SIG-M5 treated with dmso at 0.1 percent for 504 hours (cell line): ENCODE data around the gene CDC45.
"Not testable (repeated sequence)": the region's sequence is repeated elsewhere in the genome, so short reads cannot be mapped to it uniquely, and the experiment has no call there.

Source experiments
- DNase-seq: peaks from one replicate; lab custom pipeline; 2025; ENCODE audit not compliant: unreplicated experiment; lab: John Stamatoyannopoulos, UW

CDC45 gene, protein sequence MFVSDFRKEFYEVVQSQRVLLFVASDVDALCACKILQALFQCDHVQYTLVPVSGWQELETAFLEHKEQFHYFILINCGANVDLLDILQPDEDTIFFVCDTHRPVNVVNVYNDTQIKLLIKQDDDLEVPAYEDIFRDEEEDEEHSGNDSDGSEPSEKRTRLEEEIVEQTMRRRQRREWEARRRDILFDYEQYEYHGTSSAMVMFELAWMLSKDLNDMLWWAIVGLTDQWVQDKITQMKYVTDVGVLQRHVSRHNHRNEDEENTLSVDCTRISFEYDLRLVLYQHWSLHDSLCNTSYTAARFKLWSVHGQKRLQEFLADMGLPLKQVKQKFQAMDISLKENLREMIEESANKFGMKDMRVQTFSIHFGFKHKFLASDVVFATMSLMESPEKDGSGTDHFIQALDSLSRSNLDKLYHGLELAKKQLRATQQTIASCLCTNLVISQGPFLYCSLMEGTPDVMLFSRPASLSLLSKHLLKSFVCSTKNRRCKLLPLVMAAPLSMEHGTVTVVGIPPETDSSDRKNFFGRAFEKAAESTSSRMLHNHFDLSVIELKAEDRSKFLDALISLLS

DNA sequence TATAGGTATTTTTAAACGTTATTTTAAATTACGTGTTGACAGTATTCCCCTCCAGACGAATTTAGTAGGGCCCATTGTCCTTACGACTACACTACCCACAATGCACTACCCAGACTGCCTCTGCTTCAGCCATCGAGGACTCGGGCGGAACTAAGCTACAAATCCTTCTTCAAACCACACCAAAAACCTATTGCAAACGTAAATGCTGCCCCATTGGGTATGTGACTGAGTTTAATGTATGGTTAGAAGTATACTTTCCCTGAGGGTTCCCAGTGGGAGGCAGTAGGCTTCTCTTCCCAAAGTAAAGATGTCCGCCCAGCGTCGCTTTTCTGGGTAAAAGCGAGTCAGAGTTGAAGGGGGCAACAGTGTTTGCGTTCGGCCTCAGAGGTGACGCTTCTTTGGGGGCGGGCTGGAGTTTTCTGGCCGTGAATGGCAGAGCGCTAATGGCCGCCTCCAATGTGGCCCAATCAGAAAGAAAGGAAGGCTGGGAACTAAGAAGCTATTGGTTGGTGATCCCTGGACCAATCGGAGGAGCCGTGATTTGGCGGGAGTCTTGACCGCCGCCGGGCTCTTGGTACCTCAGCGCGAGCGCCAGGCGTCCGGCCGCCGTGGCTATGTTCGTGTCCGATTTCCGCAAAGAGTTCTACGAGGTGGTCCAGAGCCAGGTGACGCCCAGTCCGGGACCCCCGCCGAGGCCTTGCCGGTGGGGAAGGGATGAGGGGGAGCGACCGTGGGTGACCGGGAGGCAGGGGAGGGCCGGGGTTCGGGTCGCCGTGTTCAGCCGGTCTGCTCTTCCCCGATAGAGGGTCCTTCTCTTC lies at the start of gene CDC45:
Gene CDC45, plus strand, starts transcription at position 566 of the 818 bp plus-strand sequence. Its CDS starts 49 bp downstream, at position 615.
- DNase-seq = peak; percentile 99

DNA sequence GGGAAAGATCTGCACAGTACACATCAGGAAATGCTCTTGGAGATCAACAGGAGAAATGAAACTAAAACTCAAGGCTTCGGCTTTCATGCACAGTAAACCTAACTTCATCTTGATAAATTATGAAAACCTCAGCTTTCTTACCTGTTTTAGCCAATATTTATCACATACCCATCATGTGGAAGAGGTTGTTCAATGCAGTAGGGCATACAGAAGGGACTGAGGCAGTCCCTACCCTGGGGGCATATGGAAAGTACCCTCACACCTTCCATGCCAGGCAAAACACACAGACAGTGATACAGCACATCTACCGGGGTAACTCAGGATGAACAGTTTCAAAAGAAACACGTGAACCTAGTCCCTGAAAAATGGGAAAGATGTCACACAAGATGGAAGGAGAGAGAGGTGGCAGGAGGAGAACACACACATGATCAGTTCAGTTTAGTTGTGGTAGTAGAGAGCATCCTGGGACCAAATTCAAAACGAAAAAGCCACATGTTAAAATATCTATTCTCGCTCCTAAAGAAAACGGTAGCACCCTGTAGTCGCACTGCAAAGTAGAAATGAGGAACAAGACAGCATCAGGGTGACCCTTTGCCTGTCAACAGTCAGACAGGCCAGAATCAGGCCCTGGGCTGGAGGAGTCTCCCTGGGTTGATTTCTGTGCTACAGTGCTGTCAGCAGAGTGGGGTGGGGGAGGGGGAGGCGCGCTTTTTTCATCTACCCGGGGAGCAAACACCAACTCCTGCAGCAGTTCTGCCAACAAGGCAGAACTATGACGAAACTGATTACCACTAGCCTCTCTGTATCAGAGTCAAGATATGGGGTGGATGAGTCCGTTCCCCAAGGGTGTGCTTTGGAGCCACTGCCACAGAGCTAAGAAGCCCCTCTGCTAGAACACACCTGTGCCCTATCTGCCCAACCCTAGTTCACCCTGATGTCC lies 49.5 kb upstream of the CDC45 start:
- peak; percentile 84 for DNase-seq

DNA sequence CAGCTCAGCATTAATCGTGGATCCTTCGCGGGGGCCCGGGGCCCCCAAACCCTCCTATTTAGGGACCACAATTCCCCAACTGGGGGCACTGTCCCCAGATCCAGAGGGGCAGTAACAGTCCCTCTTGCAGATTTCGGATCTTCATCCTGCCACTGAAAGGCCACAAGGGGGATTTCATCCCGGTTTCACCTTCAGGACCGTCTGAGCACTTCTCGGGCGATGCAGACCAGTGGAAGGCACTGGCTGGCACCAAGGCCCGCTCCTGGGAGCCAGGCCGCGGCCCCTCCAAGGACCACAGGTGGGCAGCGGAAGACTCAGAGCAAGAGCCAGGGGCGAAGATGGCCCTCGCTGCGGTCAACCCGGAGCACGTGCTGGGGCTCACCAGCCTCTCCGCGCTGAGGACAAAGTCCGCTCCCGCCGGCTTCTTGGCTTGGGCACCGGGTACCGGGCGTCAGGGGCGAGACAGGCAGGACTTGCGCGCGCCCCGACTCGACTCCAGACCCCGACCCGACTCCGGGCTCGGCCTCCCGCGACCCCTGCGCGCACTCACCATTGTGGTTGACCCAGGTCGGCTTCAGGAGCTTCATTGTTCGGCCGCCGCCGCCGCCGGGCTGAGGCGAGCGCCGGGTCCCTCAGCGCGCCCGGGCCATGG lies 48.7 kb upstream of the CDC45 start:
- no peak for DNase-seq

DNA sequence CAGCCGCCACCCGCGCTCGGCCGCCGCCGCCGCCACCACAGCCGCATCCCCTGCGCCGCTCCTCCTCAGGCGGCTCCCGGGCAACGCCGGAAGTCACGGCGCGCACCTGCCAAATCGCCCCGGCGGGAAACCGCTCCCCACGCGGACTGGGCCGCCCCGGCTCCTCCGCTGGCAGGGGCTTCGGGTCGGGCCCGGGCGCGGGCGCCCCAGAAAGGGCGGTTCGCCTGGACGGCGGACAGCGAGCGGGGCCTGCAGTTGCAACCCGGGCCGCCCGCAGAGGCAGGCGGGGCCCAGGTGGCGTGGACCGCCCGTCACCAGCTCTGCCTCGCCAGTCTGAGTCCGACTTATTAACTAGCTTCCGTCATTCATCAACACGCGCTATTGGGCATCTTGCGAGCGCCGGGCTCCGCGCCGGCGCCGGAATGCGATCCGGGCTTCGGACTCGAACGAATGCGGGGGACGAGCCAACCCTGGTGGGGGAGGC lies 48.0 kb upstream of the CDC45 start, which contains the start of gene HIRA:
Gene HIRA, minus strand, starts transcription at position 85 of the 484 bp plus-strand sequence. CDS start 257 bp downstream, outside the sequence.
- DNase-seq = peak; percentile 66

DNA sequence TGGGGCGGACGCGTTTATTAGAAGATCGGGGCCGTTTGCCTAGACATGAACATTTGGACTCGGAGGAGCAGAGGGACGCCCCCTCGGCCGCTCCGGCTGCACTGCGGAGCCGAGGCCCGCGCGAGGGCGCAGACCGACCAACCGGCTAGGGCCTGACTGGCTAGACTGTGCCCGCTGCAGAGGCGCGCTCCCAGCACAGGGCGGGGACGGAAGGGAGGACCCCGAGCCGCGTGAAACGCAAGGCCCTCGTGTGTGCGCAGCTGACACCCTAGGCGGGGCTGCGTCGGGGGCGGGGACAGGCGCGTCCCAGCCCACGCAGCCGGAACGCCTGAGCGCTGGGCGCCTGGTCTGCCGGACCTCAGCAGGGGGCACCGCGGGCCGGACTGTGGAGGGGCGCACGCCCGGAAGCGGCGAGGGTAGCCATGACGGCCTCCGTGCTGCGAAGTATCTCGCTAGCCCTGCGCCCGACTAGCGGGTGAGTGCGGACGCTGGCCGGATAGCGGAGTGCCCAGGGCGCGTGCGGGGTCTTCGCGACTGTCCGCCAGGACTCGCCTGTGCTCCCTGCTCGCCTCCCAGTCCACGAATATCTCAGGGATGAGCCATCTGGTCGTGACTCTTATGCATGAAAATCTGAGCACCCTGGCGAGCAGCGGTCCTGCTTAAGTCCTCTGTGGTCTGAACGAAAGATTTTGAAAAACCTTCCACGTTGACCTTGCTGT lies 47.4 kb upstream of the CDC45 start, which contains the start of gene MRPL40:
Gene MRPL40, plus strand, starts transcription at position 413 of the 719 bp plus-strand sequence. Its CDS starts 10 bp downstream, at position 423.
- DNase-seq = peak; percentile 85

DNA sequence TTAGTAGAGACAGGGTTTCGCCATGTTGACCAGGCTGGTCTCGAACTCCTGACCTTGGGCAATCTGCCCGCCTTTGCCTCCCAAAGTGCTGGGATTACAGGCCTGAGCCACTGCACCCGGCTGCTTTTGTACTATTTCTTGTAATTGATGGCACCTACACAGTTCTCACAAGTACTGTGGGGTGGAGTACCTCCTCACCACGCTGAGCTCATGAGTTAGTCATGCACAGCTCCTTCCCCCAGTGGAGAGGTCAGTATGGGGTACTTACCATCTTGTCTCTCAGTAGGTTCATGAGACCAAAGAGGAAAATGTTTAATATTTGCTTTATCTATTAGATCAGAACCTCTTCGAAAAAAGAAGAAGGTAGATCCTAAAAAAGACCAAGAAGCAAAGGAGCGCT lies 45.3 kb upstream of the CDC45 start:
- no peak for DNase-seq

DNA sequence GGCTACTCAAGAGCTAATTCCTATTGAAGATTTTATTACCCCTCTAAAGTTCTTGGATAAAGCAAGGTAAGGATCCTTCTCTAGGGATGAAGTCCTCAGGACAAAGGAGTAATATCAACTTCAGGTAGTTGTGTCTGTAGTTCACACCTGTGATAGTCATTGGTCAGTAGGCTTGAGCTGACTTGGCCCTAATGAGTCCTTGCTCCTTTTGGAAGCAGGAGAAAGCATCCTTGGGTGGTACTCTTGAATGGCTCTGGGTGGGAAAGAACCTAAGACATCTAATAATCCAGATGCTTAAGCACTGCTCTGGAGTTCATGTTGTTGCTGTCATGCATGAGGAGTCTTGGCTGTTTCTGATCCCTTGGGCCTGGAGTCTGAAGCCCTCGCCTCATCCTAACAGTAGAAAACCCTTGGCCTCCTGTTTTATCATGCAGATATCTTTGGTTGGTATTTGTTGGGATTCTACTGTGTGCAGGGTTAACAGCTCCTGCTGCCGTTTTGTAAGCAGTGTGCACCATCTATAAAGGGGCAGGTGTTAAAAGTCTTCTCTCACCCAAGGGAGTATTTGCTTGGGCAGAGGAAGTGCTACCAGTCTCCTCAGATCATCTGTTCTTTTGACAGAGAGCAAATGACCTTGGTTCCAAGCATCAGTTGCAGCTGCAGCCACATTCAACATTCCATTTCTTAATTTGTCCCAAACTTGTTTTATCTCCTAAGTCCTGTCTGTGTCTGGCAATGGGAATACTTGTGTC lies 44.7 kb upstream of the CDC45 start:
- DNase-seq = no peak

DNA sequence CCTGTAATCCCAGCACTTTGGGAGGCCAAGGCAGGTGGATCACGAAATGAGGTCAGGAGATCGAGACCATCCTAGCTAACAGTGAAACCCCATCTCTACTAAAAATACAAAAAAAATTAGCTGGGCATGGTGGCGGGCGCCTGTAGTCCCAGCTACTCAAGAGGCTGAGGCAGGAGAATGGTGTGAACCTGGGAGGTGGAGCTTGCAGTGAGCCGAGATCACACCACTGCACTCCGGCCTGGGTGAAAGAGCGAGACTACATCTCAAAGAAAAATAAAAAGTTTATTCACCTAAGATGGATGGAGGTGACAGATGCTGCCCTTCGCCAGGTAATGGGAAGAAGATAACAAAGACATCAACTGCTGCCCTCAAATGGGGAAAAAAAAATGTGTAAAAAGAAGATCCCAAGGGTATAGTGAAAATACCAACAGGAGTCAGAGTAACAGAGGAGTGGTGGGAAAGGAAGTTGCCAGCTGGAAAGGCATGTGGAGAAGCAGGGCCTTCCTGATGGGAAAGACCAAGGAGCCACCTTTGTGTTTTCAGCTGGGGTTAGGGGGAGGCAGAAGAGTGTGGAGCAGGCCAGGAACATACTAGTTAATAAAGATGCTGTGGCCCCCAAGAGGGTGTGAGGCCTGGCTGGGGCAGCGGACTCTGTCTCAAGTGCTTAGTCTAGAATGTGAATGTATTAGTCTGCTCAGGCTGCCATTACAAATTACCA lies 43.1 kb upstream of the CDC45 start:
- not testable (repeated sequence) for DNase-seq

DNA sequence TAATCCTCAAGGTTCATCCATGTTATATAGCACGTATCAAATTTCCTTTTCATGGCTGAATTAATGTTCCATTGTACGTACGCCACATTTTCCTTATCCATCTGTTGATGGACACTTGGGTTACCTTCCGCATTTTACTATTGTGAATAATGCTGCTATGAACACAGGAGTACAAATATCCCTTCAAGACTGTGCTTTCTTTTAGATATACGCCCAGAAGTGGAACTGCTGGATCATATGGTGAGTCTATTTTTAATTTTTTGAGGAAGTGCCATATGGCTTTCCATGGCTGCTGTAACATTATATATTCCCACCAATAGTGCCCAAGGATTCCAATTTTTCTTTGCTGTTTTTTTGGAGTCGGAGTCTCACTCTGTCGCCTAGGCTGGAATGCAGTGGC lies 41.4 kb upstream of the CDC45 start:
- no peak for DNase-seq

DNA sequence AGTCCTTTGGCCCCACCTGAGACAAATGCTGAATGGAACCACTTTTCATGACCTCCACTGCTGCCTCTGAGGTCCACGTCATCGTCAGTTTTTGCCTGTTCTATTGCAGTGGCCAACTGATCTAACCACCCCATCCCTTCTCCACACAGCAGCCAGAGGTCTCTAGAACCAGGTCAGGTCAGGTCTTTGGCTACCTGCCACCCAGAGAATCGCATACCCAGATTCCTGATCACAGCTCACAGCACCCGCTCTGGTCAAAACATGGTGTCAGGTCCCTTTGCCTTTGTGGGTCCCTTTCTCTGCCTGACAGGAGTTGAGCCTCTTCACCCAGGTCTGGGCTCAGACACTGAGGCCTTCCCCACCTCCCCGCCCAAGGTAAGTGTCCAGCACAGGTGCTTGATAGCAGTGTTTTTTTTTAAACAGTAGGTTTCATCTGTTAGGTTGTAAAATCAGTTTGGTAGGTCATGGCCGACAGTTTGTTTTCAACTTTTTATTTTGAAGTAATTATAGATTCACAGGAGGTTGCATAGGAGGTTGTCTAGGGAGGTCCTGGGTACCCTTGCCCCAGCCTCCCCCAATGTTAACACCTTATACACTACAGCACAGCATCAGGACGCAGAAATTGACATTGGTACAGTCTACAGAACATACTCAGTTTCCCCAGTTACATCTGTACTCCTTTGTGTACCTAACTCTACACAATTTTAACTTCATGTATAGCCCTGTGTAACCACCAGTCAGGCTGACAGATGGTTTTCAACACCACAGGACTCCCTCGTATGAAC lies 39.1 kb upstream of the CDC45 start:
- DNase-seq = no peak

DNA sequence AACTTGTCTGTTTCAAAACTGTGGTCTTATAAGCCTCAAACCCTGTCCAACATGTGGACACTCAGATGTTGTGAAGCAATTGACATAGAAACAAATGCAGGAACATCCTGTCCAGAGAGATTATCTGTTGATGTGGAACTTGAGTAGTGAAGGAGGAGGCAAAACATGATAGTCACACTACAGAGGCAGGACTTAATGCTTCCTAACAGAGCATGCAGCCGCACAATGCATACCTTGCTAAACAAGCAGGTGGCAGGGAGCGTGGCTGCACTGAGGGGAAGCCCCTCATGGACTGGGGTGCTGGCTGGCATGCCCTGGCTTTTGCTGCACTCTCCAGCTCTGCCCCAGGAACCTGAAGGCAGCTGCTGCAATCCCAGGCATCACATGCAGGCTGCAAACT lies 37.6 kb upstream of the CDC45 start:
- DNase-seq = no peak

DNA sequence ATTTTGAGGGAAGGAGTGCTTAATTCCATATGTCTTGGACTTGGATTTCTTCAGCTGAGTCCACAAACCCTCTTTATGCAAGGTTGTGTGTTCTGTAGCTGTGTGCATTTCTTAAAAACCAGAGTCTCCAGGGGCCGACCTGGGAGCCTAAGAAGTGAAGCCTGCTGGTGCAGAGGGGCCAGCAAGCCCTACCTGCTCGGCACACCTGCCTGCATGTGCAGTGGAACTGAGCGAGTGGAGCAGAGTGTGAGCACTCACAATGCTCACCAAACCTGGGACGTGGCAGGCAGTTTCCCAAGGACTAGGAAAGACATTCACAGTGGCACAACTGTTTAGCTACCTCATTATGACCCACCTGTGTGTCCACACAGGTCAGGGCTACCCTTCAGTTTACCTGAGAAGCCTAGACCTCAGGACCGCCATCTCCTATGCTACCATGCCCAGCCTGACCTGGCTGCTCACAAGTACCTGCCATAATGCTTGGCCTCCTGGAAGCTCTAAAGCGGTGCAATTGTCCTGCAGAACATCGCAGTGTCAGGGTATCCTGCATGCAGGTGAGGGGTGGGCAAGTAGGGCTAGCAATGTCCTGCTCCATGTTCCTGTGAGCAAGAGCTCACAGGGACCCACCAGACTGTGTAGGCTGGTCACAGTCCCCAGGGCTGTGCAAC lies 36.0 kb upstream of the CDC45 start:
- no peak for DNase-seq

DNA sequence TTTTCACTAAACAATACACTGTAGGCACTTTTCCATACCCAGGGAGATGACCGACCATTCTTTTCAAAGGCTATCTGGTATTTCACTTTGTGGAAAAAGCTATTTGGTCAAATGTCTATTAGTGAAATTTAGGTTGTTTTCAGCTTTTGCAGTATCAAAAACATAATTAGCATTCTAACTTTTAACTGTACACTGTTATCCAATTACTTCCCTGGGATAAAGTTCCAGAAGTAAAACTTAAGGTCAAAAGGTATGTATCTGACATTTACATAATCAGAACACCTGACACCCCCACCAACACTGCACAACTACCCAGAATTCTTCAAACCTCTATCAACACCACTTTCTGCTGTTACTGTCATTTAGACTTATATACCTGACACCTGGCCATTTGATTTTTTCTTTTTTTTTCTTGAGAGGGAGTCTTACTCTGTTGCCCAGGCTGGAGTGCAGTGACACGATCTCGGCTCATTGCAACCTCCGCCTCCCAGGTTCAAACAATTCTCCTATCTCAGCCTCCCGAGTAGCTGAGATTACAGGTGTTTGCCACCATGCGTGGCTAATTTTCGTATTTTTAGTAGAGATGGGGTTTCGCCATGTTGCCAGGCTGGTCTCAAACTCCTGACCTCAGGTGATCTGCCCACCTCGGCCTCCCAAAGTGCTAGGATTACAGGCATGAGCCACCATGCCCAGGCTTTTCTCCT lies 34.3 kb upstream of the CDC45 start:
- not testable (repeated sequence) for DNase-seq

DNA sequence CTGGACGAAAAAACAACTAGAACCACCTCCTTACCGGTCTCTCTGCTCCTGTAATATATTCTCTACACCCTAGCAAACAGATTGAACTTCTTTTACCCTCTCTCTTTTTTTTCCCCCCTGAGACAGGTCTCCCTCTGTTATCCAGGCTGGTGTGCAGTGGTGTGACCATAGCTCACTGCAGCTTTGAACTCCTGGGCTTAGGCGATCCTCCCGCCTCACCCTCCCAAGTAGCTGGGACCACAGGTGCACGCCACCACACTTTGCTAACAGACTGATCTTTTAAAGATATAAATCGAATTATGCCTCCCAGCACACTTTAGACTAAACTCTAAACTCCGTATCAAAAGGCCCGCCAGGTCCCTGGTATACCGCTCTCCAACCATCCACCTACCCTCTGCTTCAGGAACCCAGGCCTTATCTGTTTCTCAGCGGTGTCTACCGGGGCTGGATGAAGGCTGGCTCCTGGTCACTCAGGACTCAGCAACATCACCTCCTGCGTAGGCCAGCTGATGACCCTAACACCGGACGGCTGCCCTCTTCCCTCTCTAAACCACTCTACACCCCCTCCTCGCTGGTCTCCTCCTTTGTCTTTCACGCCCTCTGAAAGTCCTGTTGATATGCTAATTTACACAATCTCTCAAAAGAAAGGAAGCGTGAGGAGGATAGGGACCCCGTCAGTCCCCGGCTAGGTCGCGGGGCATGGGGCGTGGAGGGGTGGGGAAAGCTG lies 33.0 kb upstream of the CDC45 start:
- no peak for DNase-seq
